Mucosa of rectum (tissue), 2 donors: Measurements from ENCODE around the gene RANBP2.
"Not testable (repeated sequence)": the region's sequence is repeated elsewhere in the genome, so short reads cannot be mapped to it uniquely, and the experiment has no call there.

Source experiments
- H3K27ac ChIP-seq, 2 donors: one replicate each; pipeline ENCODE4 v1.7.0; 2013; ENCODE audit warnings: inconsistent platforms in 2 of 2, low read depth in 2 of 2, low read length in 2 of 2
- H3K27me3 ChIP-seq, 2 donors: one replicate each; pipeline ENCODE4 v1.7.0; 2013; ENCODE audit warnings: low read length in 2 of 2; ENCODE audit not compliant: control insufficient read depth in 2 of 2, insufficient read depth in 2 of 2
- H3K36me3 ChIP-seq, 2 donors: one replicate each; pipeline ENCODE4 v1.7.0; 2013; ENCODE audit warnings: low read length in 2 of 2; ENCODE audit not compliant: control insufficient read depth in 2 of 2, insufficient read depth in 2 of 2
- H3K4me1 ChIP-seq, 2 donors: one replicate each; pipeline ENCODE4 v1.7.0; 2013; ENCODE audit warnings: low read length in 2 of 2, mild to moderate bottlenecking in 1 of 2; ENCODE audit not compliant: control insufficient read depth in 2 of 2, insufficient read depth in 2 of 2
- H3K4me3 ChIP-seq, 2 donors: one replicate each; pipeline ENCODE4 v1.7.0; 2013; ENCODE audit warnings: low read length in 2 of 2
- H3K9ac ChIP-seq, 2 donors: one replicate each; pipeline ENCODE4 v1.7.0; 2013; ENCODE audit warnings: low read length in 2 of 2, low read depth in 1 of 2, mild to moderate bottlenecking in 1 of 2
- H3K9me3 ChIP-seq, 2 donors: one replicate each; pipeline ENCODE4 v1.7.0; 2013; ENCODE audit warnings: low read length in 2 of 2; ENCODE audit not compliant: control insufficient read depth in 2 of 2
- donor health status: healthy.
- donor health status: Normal muscosa, but diverticular disease.

The RANBP2 gene

DNA sequence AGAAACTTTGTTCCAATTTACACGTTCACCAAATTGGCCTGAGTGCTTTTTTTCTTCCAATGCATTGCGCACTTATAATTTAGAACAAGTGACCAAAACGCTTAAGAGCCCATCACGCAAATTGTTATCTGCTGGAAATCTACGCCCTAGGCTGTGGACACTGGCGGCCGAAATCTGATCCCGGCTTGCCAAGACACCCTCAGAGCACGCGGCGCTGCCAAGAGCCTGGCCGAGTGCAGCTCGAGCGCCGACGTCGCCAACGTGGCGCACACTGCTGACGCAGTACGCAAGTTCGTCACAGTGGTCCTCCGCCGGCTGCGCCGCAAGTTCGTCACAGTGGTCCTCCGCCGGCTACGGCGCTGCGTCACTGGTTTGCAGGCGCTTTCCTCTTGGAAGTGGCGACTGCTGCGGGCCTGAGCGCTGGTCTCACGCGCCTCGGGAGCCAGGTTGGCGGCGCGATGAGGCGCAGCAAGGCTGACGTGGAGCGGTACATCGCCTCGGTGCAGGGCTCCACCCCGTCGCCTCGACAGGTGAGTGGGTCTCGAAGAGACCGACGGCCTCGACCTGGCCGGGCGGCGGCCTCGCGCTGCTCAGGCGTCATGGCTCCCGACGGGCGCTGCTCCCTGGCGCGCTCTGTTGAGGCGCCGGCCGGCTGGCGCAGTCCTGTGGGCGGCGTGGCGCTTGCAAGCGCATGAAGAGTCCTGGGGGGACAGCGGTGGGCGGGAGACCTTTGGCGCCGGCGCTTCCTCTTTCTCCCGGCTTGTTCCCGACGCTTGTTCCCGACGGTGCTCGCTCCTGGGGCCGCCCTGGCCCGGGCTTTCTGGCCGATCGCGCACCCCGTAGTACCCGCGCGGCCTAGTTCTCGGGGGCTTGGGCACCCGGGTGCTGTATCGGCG, at the start of gene RANBP2:
RANBP2 (plus strand) TSS at position 334 of the 896 bp plus-strand sequence; CDS start at position 459, 125 bp downstream.
- H3K4me1 ChIP-seq: peaks cover 3 to 4% of the 10 kb centered on the region in 2 donors
- H3K9me3 ChIP-seq: no peaks in the 10 kb centered on the region
- no peaks in the 10 kb centered on the region for H3K36me3 ChIP-seq
- peak within 1 kb of the TSS; percentile 83 to 85 for H3K4me3 ChIP-seq
- H3K27me3 ChIP-seq: no peaks in the 10 kb centered on the region
- H3K9ac ChIP-seq: peak within 1 kb of the TSS; percentile 79 to 97
- H3K27ac ChIP-seq: peak within 1 kb of the TSS; percentile 96 to 99

GRCh38 chr2:108670282-108670681, 49.0 kb upstream of the RANBP2 start:
- H3K9ac ChIP-seq, H3K4me3 ChIP-seq, H3K4me1 ChIP-seq, H3K9me3 ChIP-seq, H3K36me3 ChIP-seq, H3K27me3 ChIP-seq, H3K27ac ChIP-seq: not testable (repeated sequence)

- not testable (repeated sequence) for H3K4me3 ChIP-seq, H3K27me3 ChIP-seq, H3K9ac ChIP-seq, H3K4me1 ChIP-seq, H3K9me3 ChIP-seq, H3K36me3 ChIP-seq, H3K27ac ChIP-seq
Observed at GRCh38 chr2:108672200-108672805, 47.0 kb upstream of the RANBP2 start.

DNA sequence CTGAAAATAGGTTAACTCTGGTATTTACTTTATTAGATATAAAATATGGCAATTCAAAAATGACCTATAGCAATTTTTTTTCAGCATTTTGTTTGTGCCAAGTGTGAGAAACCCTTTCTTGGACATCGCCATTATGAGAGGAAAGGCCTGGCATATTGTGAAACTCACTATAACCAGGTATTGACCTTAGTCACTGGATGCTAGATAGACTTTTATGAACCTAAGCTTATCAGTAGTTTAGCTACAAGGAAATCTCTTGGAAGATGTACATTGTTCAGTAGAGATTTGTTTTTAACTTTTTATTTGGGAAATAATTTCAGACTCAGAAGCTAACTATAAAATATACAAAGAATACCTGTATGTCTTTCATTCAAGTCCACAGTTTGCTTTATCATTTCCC, 42.8 kb upstream of the RANBP2 start:
- not testable (repeated sequence) for H3K36me3 ChIP-seq, H3K9me3 ChIP-seq, H3K27ac ChIP-seq, H3K4me1 ChIP-seq, H3K4me3 ChIP-seq, H3K27me3 ChIP-seq, H3K9ac ChIP-seq

DNA sequence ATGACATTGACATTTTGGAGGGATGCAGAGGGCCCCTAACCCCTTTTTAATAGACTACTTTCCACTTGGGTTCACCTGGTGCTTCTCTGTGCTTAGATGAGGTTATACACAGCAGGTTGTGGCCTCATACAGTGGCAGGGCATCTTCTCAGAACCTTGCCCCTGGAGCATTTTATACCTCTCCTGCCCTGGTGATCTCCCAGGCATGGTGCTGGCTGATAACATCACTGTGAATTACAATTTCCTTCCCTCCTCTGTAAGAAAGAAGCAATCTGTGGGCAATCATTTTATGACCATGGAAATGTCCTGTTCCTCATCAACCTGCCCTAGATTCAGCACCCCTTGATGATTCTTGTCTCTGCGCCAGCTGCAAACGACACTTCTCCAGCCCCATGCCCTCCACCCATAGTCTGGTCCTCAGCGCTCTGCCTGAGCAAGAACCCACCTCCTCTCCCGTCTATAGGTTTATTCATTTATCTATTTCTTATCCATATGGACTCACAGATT, 42.0 kb upstream of the RANBP2 start:
- not testable (repeated sequence) for H3K27me3 ChIP-seq, H3K9me3 ChIP-seq, H3K4me1 ChIP-seq, H3K4me3 ChIP-seq, H3K27ac ChIP-seq, H3K36me3 ChIP-seq, H3K9ac ChIP-seq

DNA sequence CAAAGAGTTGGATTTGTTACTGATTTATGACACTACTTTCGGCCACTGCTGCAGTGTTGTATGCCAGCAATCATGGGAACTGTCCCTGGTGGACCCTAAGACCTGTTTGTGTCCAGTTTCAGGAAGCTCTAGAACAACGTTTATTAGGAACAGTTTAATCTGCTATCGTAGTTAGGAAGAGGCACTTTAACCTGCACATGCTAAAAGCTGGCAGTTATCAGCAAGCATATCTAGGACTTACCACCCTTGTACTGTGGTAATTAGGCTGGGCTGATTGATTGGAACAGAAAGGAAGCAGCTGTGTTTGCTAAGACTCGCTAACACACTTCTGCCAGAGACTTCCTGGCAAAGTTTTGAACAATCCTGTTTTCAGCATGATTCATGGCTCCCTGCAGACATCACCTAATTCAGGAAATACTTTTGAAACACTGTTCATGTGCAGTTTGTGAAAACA, 41.1 kb upstream of the RANBP2 start:
- H3K4me3 ChIP-seq, H3K27me3 ChIP-seq, H3K36me3 ChIP-seq, H3K9ac ChIP-seq, H3K9me3 ChIP-seq, H3K4me1 ChIP-seq: not testable (repeated sequence)
- peak overlapping the region in 1 of 2 donors; percentile 39 for H3K27ac ChIP-seq

DNA sequence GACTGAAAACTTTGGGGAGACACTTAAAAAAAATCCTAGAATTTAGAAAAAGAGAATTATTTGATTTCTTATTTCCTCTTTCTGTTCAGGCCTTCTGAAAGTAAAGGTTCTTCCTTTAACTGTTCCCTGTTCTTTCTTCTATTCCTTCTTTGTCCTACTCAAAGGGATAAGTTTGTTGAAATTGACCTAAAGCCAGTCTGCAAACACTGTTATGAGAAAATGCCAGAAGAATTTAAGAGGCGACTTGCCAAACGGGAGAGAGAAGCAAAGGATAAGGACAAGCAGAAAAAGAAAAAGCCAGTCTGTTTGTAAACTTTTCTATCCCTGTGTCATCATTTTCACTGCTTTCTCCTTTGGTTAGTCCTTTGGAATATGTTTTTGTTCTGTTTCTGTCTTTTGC, 38.5 kb upstream of the RANBP2 start:
- not testable (repeated sequence) for H3K9me3 ChIP-seq, H3K27me3 ChIP-seq, H3K4me1 ChIP-seq, H3K9ac ChIP-seq, H3K4me3 ChIP-seq, H3K27ac ChIP-seq, H3K36me3 ChIP-seq

DNA sequence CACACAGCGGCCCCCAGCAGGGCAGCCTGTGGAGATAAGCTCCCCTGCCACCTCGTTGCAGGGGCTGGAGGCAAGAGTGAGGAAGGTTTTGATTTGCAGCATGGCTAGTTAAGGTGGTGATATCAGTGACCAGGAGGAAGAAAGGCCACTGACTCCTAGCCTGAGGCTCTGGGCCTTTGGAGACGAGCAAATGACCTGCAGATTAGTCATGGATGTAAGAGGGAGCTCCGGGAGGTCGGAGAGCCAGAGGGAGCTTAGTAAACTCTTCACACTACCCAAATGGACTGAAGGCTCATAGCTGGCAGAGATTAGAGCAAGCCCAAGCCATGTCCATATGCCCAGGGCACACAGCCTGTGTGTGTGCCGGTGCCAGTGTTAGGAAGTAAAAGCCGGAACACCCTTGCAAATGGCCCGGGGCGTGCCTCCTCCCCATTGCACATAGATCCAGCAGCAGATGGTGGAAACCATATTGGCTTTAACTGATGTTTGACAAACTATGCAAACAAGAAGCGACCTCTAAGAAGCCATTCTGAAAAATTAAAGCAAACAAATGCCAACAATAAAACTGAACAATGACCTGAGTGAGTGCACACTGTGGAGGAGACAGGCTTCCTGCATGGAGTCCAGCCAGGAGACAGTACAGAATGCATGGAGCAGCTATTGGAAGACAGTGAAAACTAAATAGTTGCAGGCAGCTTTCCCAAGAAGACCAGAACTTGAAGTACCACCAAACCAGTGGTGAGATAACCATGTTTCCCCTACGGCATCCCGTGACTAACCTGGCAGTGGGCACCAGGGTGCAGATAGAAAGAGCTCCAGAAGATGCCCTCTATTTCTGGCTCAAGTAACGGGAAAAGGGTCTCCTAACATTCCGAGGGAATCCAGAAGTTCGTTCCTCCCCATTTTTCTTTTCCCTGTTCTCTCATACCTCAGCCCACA, 30.2 kb upstream of the RANBP2 start:
- H3K9ac ChIP-seq, H3K27me3 ChIP-seq, H3K9me3 ChIP-seq, H3K4me1 ChIP-seq, H3K4me3 ChIP-seq, H3K27ac ChIP-seq, H3K36me3 ChIP-seq: not testable (repeated sequence)

DNA sequence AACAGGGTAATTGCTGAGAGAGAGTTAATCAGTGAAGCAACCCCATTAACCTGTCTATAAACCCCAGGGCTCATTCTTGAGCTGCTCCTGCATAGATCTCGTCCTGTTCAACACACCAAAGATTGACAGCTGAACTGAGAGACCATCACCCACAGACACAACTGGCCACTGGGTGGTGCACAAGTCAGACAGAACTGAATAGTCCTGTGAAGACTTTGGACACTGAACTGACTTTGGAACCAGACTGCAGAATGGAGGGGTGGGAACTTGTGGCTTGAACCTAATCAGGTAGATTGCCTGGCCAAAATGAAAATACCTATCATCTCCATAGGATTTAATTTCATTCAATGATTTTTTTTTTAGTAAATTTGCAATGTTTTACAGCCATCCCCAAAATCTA, 29.3 kb upstream of the RANBP2 start:
- not testable (repeated sequence) for H3K4me3 ChIP-seq, H3K9ac ChIP-seq, H3K9me3 ChIP-seq, H3K27ac ChIP-seq, H3K36me3 ChIP-seq, H3K27me3 ChIP-seq, H3K4me1 ChIP-seq

DNA sequence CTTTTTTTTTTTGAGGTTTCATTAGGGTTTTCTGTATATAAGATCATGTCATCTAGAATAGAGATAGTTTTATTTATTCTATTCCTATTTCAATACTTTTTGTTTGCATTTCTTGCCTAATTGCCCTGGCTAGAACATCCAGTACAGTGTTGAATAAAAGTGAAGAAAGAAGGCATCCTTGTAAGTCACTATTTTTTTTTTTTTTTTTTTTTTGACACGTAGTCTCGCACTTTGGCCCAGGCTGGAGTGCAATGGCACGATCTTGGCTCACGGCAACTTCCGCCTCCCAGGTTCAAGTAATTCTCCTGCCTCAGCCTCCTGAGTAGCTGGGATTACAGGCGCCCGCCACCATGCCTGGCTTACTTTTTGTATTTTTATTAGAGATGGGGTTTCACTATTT, 27.8 kb upstream of the RANBP2 start:
- no peaks in the 10 kb centered on the region for H3K9me3 ChIP-seq
- no peaks in the 10 kb centered on the region for H3K36me3 ChIP-seq
- no peak overlapping the region for H3K9ac ChIP-seq
- H3K4me3 ChIP-seq: no peak overlapping the region
- no peak overlapping the region for H3K27ac ChIP-seq
- no peaks in the 10 kb centered on the region for H3K4me1 ChIP-seq
- H3K27me3 ChIP-seq: no peaks in the 10 kb centered on the region
